HG03571 (cell line): ENCODE data around the gene HBB.

Experiments
- ATAC-seq: cut with Tn5 transposase; IDR thresholded peaks from one replicate; pipeline ENCODE4 v1.9.1; 2021; ENCODE audit not compliant: unreplicated experiment

Gene HBB

GRCh38 chr11:5247472-5248192 is 20.8 kb upstream of the HBB start:
- ATAC-seq = no peak

GRCh38 chr11:5246772-5247471 is 20.1 kb upstream of the HBB start:
- no peak for ATAC-seq

- no peak for ATAC-seq
These were observed 18.3 kb upstream of the HBB start for GRCh38 chr11:5245155-5245554.

- ATAC-seq = no peak
These were observed 16.9 kb upstream of the HBB start for GRCh38 chr11:5243816-5244180.

GRCh38 chr11:5242933-5243815 is 16.3 kb upstream of the HBB start:
- ATAC-seq = peak; percentile 75

GRCh38 chr11:5242208-5242607 is 15.3 kb upstream of the HBB start:
- no peak for ATAC-seq

- ATAC-seq = no peak
These were observed 14.6 kb upstream of the HBB start for GRCh38 chr11:5241458-5241857.

- no peak for ATAC-seq
These were observed 13.6 kb upstream of the HBB start for GRCh38 chr11:5240458-5240857.

GRCh38 chr11:5240056-5240455 is 13.2 kb upstream of the HBB start:
- ATAC-seq = no peak

GRCh38 chr11:5239046-5239445 is 12.2 kb upstream of the HBB start:
- ATAC-seq = no peak

GRCh38 chr11:5238486-5238885 is 11.6 kb upstream of the HBB start:
- ATAC-seq = no peak

- no peak for ATAC-seq
These were observed 10.5 kb upstream of the HBB start for GRCh38 chr11:5237420-5237819.

GRCh38 chr11:5235364-5236095 is 8.7 kb upstream of the HBB start:
- no peak for ATAC-seq

- ATAC-seq = peak; percentile 88
These were observed 7.5 kb upstream of the HBB start, which contains the start of gene HBD for GRCh38 chr11:5234381-5234834. Gene HBD, minus strand, starts transcription at chr11:5234483. Its CDS starts 50 bp downstream, at chr11:5234433.

GRCh38 chr11:5233307-5233706 is 6.4 kb upstream of the HBB start:
- ATAC-seq = no peak

- ATAC-seq = no peak
These were observed 6.0 kb upstream of the HBB start for GRCh38 chr11:5232821-5233220.

GRCh38 chr11:5232176-5232575 is 5.3 kb upstream of the HBB start:
- ATAC-seq = no peak

GRCh38 chr11:5231111-5231510 is 4.2 kb upstream of the HBB start:
- ATAC-seq = no peak

- no peak for ATAC-seq
These were observed 3.4 kb upstream of the HBB start for GRCh38 chr11:5230266-5230665.

GRCh38 chr11:5229796-5230195 is 2.9 kb upstream of the HBB start:
- ATAC-seq = no peak

GRCh38 chr11:5229356-5229755 is 2.5 kb upstream of the HBB start:
- no peak for ATAC-seq
